Daoy (cell line): ENCODE data around the gene TRIP10. TPM values are rescaled to one million over a fixed set of nuclear protein-coding genes. Genes with fewer than 3 reads are reported as not detected.
"Not testable (repeated sequence)": the region's sequence is repeated elsewhere in the genome, so short reads cannot be mapped to it uniquely, and the experiment has no call there.

Experiments used
- DNase-seq: peaks from one replicate; pipeline ENCODE4 v3.0.0-alpha.2; 2015; ENCODE audit warnings: low read depth
- total RNA-seq: library from RNA; depleted of rRNA; stranded (reverse); fragments of >200 nt; shearing (Covaris generic); gene quantifications from 2 replicates; pipeline ENCODE4 v1.2.3, GENCODE V29; 2014; rRNA removed

TRIP10 gene, protein sequence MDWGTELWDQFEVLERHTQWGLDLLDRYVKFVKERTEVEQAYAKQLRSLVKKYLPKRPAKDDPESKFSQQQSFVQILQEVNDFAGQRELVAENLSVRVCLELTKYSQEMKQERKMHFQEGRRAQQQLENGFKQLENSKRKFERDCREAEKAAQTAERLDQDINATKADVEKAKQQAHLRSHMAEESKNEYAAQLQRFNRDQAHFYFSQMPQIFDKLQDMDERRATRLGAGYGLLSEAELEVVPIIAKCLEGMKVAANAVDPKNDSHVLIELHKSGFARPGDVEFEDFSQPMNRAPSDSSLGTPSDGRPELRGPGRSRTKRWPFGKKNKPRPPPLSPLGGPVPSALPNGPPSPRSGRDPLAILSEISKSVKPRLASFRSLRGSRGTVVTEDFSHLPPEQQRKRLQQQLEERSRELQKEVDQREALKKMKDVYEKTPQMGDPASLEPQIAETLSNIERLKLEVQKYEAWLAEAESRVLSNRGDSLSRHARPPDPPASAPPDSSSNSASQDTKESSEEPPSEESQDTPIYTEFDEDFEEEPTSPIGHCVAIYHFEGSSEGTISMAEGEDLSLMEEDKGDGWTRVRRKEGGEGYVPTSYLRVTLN
- total RNA-seq: 39.6 and 53.9 TPM in 2 replicates

DNA sequence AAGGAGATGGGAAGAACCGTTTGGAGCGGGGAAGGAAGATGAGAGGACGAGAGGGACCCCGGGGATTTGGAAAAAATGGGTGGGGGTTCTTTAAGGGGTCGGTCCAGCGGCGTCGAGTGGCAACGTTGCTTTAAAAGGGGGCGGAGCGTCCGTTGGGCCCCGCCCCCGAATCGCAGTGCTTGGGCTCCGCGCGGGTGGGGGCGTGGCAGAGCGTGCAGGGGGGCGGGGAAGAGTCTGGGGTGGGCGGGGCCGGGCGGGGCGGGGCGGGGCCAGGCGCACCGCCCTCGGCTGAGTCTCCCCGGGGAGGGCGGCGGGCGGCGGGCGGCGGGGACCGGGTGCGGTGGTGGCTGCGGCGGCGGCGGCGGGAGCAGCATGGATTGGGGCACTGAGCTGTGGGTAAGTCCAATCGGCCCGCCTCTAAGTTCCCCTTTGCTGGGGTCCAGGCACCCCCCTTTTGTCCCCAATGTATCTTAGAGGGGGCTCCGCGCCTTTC, at the start of gene TRIP10:
TSS of gene TRIP10 (plus strand) at position 291 of the 493 bp plus-strand sequence. CDS start at position 373, 82 bp downstream.
- peak; percentile 82 for DNase-seq

DNA sequence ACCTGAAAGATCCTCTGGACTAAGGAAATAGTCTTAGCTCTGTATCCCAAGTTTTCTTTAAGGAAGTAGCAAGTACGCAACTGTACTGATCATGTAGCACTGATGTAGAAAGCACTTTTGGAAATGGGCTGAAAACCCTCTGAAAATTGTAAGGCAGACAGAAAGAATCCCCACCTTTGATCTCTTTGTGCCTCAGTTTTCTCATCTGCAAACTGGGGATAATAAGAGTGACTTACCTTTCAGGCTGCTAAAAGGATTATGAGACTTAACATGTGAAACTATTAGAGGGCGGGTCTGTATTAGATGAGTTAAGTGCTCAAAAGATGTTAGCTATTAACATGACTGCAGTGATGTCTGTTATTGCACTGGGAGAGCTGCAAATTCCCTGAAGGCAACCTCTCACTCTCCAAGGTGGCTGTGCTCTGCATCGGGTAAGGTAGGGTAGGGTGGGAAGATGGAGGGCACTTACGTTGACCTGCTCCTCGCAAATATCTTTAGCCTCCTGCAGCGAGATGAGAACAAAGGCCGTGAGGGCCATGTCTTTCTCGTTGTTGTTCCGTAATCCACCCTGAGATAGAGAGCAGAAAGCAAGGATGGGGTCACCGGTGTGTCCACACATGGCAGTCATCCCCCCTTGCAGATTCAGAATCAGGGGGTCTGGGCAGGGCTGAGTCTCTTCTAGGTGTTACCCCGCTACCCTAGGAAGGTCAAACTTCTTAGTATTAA, 49.2 kb upstream of the TRIP10 start:
- DNase-seq: no peak

DNA sequence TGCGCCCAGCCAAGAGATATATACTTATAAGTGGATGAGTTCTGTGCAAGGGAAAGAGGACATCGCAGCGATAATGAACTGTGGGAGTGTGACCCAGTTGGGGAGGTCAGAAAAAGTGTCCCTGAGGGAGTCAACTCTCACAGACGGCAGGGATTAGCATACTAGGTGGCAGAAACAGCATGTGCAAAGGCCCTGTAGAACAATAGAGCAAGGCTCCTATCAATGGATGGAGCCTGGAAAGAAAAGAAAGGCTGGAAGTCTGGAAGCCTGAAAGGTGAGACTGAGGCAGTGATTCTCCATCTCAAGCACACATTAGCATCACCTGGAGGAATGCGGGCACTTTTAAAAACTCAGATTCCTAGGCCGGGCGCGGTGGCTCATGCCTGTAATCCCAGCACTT, 48.1 kb upstream of the TRIP10 start:
- DNase-seq: no peak

DNA sequence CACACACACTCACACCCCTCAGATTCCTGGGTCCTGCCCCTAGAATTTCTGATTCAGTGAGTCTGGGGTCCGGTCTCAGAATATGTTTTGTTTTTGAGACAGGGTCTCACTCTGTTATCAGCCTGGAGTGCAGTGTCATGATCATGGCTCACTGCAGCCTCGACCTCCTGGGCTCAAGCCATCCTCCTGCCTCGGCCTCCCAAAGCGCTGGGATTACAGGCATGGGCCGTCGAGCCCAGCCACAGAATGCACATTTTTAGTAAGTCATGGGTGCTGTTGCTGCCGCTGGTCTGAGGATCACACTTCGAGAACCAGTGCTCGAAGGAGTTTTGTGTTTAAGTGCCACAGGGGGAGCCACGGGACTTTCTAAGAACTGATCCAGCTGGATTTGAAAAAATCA, 47.5 kb upstream of the TRIP10 start:
- no peak for DNase-seq

DNA sequence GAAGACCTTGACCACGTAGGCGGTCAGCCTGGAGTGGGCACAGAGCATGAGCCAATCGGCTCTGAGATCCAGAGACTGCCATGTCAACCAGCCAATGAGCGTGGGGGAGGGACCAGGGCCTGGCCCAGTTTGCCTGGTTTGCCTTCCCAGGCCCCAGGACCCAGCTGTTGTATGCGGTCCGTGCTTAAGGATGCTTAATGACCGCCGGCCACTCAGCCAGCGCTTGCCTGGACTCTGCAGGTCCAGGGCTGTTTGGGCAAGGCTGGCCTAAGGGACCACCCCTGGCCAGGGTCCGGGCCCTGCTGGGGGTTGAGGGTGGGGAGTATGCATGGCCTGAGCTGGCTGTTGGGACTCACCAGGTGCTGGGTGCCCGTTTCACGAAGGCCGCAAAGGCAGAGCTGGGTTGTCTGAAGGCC, 46.4 kb upstream of the TRIP10 start:
- no peak for DNase-seq

DNA sequence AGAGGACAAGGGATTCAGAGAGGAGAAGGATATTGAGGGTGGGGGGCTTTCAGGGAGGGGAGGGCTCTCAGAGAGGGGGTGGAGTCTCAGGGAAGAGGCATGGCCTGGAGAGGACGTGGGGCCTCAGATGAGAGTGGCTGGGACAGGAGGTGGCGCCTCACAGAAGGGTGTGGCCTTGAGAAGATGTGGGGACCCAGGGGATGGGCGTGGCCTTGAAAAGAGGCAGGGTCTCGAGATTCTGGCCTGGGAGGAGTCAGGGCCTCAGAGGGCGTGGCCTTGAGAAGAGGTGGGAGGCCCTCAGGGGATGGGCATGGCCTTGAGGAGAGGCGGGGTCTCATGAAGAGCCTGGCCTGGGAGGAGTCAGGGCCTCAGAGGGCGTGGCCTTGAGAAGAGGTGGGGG, 45.8 kb upstream of the TRIP10 start:
- no peak for DNase-seq

DNA sequence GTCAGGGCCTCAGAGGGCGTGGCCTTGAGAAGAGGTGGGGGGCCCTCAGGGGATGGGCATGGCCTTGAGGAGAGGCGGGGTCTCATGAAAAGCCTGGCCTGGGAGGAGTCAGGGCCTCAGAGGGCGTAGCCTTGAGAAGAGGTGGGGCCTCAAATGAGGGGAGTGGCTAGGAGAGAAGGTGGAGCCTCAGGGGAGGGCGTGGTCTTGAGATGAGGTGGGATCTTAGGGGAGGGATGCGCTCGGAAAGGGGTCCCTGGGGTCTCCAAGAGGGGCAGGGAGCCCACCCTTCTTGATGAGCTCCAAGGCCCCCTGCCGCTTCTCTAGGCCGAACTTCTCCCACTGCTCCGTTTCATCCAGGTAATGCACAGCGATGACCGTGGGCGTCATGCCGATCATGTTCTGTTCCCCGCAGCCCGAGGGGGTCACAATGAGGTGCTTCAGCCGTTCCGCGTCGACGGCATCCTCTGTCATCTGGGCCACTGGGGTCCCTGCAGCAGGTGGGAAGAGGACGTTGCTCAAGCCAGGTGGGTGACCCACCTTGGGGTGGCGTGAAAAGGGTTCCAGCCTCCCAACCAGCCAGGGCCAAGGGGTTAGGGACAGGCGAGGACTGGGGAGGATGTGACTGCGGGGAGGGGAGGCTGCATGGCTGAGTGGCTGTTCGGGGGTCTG, 45.2 kb upstream of the TRIP10 start:
- no peak for DNase-seq

DNA sequence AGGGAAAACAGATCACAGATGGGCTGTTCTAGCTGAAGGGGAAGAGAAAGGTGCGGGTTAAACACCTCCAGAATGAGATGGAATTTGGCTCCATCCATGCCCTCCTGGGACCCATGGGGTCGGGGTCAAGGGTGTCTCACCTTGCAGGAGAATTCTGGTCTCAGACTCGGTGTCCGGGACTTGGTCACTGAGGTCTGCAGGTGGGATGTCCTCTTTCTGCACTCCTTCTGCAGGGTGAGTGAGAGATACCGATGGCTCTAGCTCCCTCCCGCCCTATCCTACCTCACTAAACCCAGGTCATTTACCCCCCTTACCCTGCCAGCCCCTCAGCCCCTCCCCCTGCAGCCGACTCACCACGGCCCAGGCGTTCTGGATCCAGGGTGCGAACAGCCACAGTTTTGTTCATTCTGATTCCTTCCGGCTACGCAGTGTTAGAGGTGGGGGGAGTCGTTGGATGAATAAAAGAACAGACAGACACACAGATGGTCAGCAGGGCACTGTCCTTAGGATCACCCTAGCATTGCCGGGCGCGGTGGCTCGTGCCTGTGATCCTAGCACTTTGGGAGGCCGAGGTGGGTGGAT, 43.1 kb upstream of the TRIP10 start:
- no peak for DNase-seq

DNA sequence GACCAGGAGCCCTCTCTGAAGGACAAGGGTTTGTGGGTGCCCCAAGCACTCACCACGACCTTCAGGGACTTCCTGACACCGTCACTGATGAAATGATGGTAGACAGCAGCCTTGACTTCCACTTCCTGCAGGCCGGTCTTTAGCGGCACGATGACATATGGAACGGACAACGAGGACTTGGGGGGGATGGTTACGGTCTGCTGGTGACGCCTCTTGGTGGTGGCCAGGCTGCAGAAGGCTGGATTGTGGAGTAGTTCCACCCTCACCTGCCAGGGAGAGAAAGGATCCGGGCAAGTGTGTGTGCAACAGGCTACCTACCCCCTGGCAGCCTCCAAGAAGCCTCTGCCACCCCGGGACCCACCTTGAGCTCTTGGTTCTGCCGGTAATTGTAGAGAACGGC, 42.2 kb upstream of the TRIP10 start:
- no peak for DNase-seq

DNA sequence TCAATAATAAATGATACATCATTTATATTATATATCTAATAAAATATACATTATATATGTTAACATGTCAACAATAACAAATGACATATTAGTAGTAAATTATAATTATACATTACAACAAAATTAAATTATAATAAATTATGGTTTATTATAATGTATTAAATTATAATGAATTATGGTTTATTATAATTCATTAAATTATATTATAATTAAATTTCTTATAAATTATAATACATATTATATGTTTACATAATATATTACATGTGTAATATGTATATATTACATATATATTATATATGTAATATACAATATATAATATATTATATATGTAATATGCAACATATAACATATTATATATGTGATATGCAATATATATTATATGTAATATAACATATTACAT, 39.5 kb upstream of the TRIP10 start:
- DNase-seq: no peak

DNA sequence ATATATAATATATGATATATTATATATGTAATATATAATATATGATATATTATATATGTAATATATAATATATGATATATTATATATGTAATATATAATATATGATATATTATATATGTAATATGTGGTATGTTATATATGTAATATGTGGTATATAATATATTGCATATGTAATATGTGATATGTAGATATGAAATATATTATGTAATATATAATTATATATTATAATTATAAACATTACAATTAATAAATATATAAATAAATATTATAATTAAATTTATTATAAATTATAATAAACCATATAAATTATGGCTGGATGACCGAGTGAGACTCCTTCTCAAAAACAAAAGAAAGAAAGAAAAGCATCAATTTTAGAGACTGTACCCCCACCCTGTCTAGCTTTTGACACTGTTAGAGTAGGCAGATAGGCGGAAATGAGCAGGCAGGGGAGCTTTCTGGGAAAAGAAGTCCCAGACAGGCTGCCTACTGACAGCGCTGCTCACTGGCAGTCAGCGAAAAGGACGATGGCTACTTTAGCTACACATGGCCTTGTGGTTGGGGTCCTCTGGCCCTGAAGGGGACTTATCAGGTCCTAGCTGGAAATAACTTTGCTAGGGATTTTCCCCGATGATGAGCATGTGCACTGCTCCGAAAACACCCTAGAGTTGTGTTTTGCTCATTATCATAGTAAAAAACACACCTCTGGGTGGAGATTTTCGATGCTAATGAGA, 38.7 kb upstream of the TRIP10 start:
- DNase-seq: no peak

DNA sequence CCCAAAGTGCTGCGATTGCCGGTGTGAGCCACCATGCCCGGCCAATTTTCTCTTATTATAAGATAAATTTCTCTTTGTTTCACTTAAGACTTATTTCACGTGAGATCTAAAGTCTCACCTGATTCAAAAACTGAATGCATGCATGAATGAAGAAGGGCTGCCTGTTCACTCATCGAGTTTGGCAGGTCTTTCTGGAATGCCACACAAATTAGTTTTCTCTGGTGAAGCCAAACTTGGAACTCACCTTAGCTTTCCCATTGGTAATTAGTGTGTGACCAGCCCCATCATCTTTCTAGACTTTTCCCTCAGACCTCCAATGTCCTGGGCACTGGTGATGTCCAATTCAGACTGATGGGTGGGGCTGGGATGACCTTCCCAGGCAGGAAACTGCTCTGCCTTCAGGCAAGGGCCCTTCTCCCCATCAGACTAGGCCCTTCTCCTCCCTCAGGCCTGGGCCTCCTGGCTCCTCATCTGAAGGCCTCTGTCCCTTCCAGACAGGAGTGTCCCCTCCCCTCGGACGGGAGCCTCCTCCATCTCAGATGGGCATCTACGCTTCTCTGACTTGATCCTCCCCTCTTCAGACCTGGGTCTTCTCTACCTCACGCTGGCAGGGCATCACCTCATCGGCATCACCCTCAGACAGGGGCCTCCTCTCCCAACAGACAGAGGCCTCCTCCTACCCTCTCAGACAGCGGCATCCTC, 33.4 kb upstream of the TRIP10 start:
- DNase-seq: no peak

DNA sequence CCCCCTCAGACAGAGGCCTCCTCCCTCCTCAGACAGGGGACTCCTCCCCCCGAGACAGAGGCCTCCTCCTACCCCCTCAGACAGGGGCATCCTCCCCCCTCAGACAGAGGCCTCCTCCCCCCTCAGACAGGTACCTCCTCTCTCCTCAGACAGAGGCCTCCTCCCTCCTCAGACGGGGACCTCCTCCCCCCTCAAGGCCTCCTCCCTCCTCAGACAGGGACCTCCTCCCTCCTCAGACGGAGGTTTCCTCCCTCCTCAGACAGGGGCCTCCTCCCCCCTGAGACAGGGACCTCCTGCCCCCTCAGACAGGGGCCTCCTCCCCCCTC, 32.9 kb upstream of the TRIP10 start:
- DNase-seq: no peak

DNA sequence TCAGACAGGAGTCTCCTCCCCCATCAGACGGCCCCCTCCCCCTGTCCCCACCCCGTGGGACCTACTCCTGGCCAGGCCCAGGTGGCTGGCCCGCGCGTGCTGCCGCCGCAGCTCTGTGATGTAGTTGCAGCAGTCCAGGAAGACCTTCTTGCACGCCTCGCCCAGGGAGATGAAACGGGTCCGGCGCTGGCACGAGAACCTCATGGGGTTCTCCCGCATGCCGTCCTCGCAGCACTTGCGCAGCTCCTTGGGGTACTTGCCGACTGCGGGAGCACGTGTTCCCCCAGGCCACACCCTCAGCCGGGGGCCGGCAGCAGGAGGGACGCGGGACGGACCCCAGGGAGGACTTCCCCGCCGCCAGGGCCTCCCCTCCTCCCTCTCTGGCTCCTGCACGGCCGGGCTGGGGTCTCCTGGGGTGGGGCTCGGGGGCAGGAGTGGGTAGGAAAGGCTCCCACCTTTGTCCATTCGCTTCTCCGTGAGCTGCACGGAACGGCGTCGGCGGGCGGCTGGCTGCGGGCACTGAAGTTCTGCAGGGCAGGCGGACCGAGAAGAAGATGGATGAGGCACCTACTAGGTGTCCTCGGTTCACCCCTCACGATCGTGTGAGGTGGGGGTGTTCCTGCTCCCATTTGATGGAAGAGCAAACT, 32.3 kb upstream of the TRIP10 start:
- no peak for DNase-seq

DNA sequence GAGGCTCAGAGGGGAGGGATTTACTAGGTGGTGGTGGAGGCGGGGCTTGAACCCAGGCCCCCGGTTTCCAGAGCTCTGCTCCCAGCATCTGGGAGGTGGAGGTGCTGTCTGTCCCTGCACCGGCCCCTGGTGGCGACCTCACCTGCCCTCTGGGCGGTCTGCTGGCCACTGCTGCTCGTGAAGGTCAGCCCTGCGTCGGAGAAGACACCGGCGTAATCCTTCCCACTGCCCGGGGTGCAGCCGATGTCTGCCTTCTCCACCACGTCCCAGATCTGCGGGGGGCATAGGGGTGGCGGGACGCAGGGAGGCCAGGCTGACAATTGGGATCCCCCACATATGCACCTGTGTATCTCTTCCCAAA, 31.8 kb upstream of the TRIP10 start:
- no peak for DNase-seq

DNA sequence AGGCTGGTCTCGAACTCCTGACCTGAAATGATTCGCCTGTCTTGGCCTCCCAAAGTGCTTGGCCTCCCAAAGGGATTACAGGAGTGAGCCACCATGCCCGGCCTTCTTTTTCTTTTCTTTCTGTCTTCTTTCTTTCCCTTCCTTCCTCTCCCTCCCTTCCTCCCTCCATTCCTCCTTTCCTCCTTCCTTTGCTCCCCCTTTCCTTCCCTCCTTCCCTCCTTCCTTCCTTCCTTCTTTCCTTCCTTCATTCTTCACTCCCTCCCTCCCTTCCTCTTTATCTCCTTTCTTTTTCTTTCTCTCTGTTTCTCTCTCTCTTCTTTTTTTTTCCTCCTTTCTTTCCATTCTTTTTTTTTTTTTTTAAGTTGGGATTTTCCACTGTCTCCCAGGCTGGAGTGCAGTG, 31.1 kb upstream of the TRIP10 start:
- no peak for DNase-seq

DNA sequence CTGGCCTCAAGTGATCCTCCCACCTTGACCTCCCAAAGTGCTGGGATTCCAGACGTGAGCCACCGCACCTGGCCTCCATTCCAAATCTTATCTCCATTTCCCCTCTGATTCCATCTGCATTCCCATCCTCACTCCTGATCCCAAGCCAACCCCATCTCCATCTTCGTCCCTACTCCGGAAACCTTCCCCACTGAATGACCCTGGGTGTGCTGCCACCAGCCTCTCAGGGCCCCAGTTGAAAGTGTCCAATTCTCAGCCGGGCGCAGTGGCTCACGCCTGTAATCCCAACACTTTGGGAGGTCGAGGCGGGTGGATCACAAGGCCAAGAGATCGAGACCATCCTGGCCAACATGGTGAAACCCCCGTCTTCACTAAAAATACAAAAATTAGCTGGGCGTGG, 30.6 kb upstream of the TRIP10 start:
- DNase-seq: not testable (repeated sequence)

DNA sequence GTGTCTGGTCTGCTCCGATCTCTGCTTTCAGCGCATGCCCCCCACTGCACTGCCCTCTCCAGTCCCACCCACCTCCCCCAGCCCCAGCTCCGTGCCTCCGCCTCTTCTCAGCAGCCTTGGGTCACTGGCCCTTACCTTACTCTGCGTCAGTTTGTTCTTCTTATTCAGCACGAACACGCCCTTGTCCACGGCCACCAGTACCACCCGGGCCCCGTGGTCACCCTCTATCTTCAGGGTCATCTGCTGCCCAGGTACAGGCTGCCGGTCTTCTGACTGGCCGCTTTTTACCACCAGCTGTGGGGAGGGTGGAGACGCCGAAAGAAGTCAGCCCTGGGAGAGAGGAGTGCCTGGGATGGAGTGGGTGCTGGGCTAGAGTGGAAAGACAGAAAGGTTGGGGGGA, 29.9 kb upstream of the TRIP10 start:
- DNase-seq: no peak

DNA sequence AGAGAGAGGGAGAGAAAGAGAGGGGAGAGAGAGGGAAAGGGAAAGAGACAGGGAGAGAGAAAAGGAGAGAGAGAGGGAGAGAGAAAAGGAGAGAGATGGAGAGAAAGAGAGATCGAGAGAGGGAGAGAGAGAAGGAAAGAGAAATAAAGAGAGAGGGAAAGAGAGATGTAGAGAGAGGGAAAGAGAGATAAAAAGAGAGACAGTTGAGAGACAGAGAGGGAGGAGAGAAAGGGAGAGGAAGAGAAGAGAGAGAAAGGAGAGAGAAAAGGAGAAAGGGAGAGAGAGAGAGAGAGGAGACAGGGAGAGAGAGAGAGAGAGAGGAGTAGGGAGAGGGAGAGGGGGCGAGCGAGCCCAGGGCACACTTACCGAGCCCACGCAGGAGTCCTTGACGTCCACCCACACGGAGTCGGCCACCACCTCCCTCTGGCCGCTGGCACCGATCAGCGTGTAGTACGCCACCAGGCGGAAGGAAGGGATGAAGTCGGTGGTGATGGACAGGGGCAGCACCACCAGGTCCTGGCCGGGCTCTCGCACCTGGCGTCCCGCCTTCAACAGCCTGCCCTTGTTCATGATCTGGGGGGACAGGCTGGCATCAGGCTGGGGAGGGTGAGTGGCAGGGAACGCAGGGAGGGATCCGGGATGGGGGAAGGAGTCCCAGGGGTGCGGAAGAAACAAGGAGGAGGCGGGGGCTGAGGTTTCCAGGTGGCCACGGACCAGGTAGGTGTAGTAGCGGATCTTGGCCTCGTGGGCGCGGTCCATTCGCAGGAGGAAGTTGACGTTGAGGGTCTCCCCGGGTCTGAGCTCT, 29.0 kb upstream of the TRIP10 start:
- no peak for DNase-seq

DNA sequence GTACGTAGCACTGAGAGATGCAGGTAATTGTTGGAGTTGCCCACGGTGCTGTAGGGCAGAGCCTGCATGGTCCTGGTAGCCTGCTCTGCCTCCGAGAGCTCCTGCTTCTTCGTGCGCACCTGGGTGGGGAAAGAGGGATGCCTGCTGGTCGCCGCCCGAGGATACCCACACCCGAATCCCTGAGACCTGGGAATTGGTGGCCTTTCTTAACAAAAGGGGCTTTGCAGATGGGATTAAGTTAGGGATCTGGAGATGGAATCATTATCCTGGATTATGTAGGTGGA, 28.5 kb upstream of the TRIP10 start:
- DNase-seq: no peak
